Measurements from ENCODE around the gene SUMO3.

SUMO3 gene

DNA sequence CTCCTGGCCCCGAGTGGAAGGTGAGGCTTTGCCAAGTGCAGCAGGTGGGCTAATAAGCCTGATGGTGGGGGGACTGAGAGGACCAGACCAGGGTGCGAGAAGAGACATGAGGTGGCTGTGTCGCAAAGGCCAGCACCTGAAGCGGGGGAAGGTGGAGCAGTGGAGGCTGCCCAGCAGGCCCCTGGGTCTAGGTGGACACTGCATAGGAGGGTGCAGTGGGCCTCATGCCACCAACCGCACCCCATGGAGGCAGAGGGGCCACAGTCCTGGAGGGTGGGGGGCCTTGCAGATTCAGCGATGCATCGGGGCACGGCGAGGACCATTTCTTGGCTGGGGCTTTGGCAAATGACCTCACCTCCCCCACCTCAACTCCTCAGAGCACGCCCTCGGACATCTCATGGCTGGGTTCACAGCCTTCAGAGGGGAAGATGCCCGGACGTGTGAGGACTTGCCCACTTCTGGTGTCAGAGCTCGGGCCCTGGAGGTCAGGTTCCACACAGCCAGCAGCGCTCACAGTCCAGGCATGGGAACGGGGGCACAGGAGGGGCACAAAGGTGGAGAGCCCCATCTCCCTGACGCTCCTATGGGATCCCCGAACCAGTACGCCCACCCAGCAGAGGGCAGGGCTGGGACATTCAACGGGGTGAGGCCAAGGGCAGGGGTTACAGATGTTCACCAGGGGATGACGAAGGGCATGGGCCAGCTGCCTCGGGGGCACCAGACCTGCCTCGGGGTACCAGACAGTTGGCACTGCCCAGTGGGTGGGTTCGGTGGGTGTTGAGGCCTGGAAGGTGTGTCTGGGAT lies 51.6 kb downstream of the SUMO3 start:
- no peaks in the 10 kb centered on the region for H3K79me2 ChIP-seq (ENCODE audit: low read length)
- H3K9me3 ChIP-seq (replicated peaks; ENCODE audit: insufficient read depth, low read length): no peaks in the 10 kb centered on the region
- H3K9ac ChIP-seq (ENCODE audit: low read length): no peak overlapping the region
- peaks cover 7% of the 10 kb centered on the region; the same call in 1 of the 2 replicates for H3K36me3 ChIP-seq (replicated peaks; ENCODE audit: insufficient read depth, low read length)
- no peaks in the 10 kb centered on the region; the same call in 1 of the 2 replicates for H3K4me1 ChIP-seq (ENCODE audit: low read length)
- peaks cover 18% of the 10 kb centered on the region; the same call in 1 of the 2 replicates for H3K27me3 ChIP-seq (replicated peaks; ENCODE audit: insufficient read depth, low read length)
- no peak overlapping the region for H2AFZ ChIP-seq (ENCODE audit: low read length)
- DNase-seq: no peak
- H3K27ac ChIP-seq (ENCODE audit: low read length): no peak overlapping the region
- H3K9me2 ChIP-seq (replicated peaks; ENCODE audit: insufficient read depth, low read length): no peaks in the 10 kb centered on the region
- H3K4me3 ChIP-seq (ENCODE audit: low read length): no peak overlapping the region
- H3K4me2 ChIP-seq (ENCODE audit: low read depth, low read length): peak overlapping the region; percentile 31; the same call in 1 of the 2 replicates
- H4K20me1 ChIP-seq (ENCODE audit: insufficient read depth, low read length): no peaks in the 10 kb centered on the region
- no peak for TF ChIP-seq EZH2phosphoT487 (IDR thresholded peaks at IDR 0.05; ENCODE audit: low read length)
- TF ChIP-seq, protein P1, sequence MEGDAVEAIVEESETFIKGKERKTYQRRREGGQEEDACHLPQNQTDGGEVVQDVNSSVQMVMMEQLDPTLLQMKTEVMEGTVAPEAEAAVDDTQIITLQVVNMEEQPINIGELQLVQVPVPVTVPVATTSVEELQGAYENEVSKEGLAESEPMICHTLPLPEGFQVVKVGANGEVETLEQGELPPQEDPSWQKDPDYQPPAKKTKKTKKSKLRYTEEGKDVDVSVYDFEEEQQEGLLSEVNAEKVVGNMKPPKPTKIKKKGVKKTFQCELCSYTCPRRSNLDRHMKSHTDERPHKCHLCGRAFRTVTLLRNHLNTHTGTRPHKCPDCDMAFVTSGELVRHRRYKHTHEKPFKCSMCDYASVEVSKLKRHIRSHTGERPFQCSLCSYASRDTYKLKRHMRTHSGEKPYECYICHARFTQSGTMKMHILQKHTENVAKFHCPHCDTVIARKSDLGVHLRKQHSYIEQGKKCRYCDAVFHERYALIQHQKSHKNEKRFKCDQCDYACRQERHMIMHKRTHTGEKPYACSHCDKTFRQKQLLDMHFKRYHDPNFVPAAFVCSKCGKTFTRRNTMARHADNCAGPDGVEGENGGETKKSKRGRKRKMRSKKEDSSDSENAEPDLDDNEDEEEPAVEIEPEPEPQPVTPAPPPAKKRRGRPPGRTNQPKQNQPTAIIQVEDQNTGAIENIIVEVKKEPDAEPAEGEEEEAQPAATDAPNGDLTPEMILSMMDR (IDR thresholded peaks at IDR 0.05; ENCODE audit: low read length): no peak
- TF ChIP-seq EZH2 (optimal IDR thresholded peaks at IDR 0.05; ENCODE audit: low read depth, low read length): no peak
- no peaks in the 10 kb centered on the region for H3F3A ChIP-seq (ENCODE audit: insufficient read depth, low read length)

DNA sequence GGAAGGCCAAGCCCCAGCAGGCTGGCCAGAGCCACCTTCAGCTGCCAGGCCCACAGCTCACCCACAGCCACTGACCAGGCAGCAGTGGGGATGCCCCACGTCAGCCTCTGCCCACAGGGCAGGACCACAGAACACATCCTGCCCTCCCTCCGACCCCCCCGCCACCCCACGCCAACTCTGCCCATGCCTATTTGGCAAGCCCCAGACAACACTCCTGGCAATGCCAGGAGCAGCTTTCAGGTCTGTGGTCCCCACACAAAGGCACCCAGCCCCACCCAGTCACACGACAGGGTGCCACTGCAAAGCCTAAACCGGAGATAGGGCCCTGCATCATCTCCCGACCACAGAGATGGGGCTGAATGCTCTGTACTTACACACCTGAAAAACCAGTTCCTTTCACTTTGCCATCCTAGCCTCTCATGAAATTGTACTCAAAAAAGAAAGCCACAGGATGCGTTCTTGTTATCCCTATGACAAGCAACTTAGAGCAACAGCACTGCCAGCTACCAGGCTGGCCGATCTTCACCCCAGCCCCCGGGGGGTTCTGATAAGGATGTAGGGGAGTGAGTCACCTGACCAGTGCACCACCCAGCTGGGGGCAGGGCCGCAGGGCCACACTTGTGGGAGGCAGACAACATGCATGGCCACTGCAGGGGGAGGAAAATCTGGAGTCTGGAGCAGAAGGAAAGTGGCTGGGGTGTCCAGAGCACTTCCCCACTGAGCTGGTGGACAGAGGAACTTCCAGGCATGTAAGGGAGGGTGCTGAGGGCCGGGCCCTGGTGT lies 52.4 kb downstream of the SUMO3 start:
- Histone ChIP-seq H3K27ac (ENCODE audit: low read length) (no peak overlapping the region), H3K4me1 (ENCODE audit: low read length) (no peaks in the 10 kb centered on the region; the same call in 1 of the 2 replicates), H3K36me3 (replicated peaks; ENCODE audit: insufficient read depth, low read length) (no peaks in the 10 kb centered on the region), H3K79me2 (ENCODE audit: low read length) (no peaks in the 10 kb centered on the region), H3K9me3 (replicated peaks; ENCODE audit: insufficient read depth, low read length) (no peaks in the 10 kb centered on the region), H3F3A (ENCODE audit: insufficient read depth, low read length) (no peaks in the 10 kb centered on the region), H4K20me1 (ENCODE audit: insufficient read depth, low read length) (no peaks in the 10 kb centered on the region), H3K9me2 (replicated peaks; ENCODE audit: insufficient read depth, low read length) (no peaks in the 10 kb centered on the region), H3K4me3 (ENCODE audit: low read length) (no peak overlapping the region), H2AFZ (ENCODE audit: low read length) (no peak overlapping the region), H3K4me2 (ENCODE audit: low read depth, low read length) (peak overlapping the region; percentile 31; the same call in 1 of the 2 replicates), H3K9ac (ENCODE audit: low read length) (no peak overlapping the region), H3K27me3 (replicated peaks; ENCODE audit: insufficient read depth, low read length) (peaks cover 26% of the 10 kb centered on the region)
- DNase-seq: peak; percentile 72
- TF ChIP-seq, protein P1 (IDR thresholded peaks at IDR 0.05; ENCODE audit: low read length): no peak
- TF ChIP-seq EZH2phosphoT487 (IDR thresholded peaks at IDR 0.05; ENCODE audit: low read length) (no peak), EZH2 (optimal IDR thresholded peaks at IDR 0.05; ENCODE audit: low read depth, low read length) (no peak)

DNA sequence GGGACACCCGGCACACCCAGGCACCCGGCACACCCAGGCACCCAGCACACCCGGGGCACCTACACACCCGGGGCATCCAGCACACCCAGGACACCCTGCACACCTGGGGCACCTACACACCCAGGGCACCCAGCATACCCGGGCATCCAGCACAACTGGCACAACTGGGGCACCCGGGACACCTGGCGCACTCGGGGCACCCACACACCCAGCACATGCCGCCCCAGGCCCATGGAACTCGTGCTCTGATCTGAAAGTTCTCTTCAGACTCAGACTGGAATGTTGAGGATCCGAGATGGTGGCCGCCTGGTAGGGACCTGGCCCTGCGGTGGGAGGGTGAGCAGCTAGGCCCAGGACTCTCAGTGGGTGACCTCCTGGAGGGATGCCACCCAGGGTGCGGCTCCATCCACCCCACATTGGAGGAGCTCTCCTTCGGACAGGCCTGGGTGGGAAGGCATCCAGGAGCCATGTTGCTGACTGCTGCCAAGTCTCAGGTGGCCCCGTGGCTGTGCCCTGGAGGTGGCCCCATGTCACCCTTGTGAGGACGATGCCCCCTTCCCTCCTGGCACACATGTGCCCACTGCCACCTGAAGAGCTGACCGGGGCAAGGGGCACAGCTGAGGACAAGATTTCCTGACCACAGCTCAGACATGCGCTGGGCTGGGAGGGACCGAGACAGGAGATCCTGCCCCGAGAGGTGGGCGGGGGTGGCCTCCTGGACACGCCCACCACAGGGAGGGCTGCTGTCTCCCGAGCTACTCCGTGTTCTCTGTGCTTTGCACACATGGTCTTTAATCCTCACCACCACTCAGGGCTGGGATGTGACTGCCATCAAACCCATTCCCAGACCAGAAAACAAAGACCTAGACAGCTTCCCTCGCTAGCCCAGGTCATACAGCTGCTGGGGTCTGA lies 53.3 kb downstream of the SUMO3 start:
- Histone ChIP-seq H3K9ac (ENCODE audit: low read length) (no peak overlapping the region), H4K20me1 (ENCODE audit: insufficient read depth, low read length) (no peaks in the 10 kb centered on the region), H3K36me3 (replicated peaks; ENCODE audit: insufficient read depth, low read length) (no peaks in the 10 kb centered on the region), H3K9me3 (replicated peaks; ENCODE audit: insufficient read depth, low read length) (no peaks in the 10 kb centered on the region), H3K4me1 (ENCODE audit: low read length) (no peaks in the 10 kb centered on the region; the same call in 1 of the 2 replicates), H3K4me2 (ENCODE audit: low read depth, low read length) (peak overlapping the region; percentile 31; the same call in 1 of the 2 replicates), H3K79me2 (ENCODE audit: low read length) (no peaks in the 10 kb centered on the region), H3K4me3 (ENCODE audit: low read length) (no peak overlapping the region), H3K27ac (ENCODE audit: low read length) (no peak overlapping the region), H3K27me3 (replicated peaks; ENCODE audit: insufficient read depth, low read length) (peaks cover 34% of the 10 kb centered on the region), H3F3A (ENCODE audit: insufficient read depth, low read length) (no peaks in the 10 kb centered on the region), H3K9me2 (replicated peaks; ENCODE audit: insufficient read depth, low read length) (no peaks in the 10 kb centered on the region), H2AFZ (ENCODE audit: low read length) (no peak overlapping the region)
- DNase-seq: no peak
- TF ChIP-seq EZH2phosphoT487 (IDR thresholded peaks at IDR 0.05; ENCODE audit: low read length) (no peak), EZH2 (optimal IDR thresholded peaks at IDR 0.05; ENCODE audit: low read depth, low read length) (no peak)
- TF ChIP-seq, protein P1 (IDR thresholded peaks at IDR 0.05; ENCODE audit: low read length): no peak

Data from MM.1S (cell line).